Transverse colon (tissue), 4 donors: ENCODE data around the gene KCTD15. TPM values are rescaled to one million over a fixed set of nuclear protein-coding genes. Genes with fewer than 3 reads are reported as not detected.
A peak's percentile ranks its signal among the peaks of the same experiment; 100 is the strongest.

ENCODE experiments used
- DNase-seq: peaks from one replicate; pipeline ENCODE4 v3.0.0-alpha.2; 2019
- H3K27ac ChIP-seq, 4 donors: fragments of 200-600 bp; sonication (generic); 2 replicates each; pipeline ENCODE4 v1.5.1; 2016 to 2018; ENCODE audit warnings: inconsistent platforms in 4 of 4
- H3K27me3 ChIP-seq: fragments of 200-600 bp; sonication (generic); 2 replicates; pipeline ENCODE4 v1.5.1; 2017; ENCODE audit warnings: inconsistent platforms
- H3K36me3 ChIP-seq, 4 donors: fragments of 200-600 bp; sonication (generic); 2 replicates each; pipeline ENCODE4 v1.5.1; 2017 to 2019; ENCODE audit warnings: inconsistent platforms in 4 of 4
- H3K4me1 ChIP-seq, 4 donors: fragments of 200-600 bp; sonication (generic); 2 replicates each; pipeline ENCODE4 v1.5.1; 2017 to 2020; ENCODE audit warnings: inconsistent platforms in 4 of 4
- H3K4me3 ChIP-seq, 4 donors: fragments of 200-600 bp; sonication (generic); 1 replicate in 1 of 4; 2 replicates in 3 of 4; pipeline versions ENCODE4 v1.5.1 to v1.6.1; 2017 to 2019; ENCODE audit warnings: inconsistent platforms in 4 of 4
- H3K9me3 ChIP-seq, 2 donors: fragments of 200-600 bp; sonication (generic); 2 replicates each; pipeline ENCODE4 v1.5.1; 2017 to 2019; ENCODE audit warnings: inconsistent platforms in 2 of 2
- CTCF ChIP-seq, 5 experiments: fragments of 200-600 bp in 3 of 5; fragments of 450-650 bp in 2 of 5; sonication (generic) in 3 of 5; IDR thresholded peaks; 1 replicate in 2 of 5; 2 replicates in 3 of 5; pipeline ENCODE4 v1.5.1; 2016 to 2017; ENCODE audit warnings: antibody characterized with exemption in 5 of 5, inconsistent platforms in 3 of 5, mild to moderate bottlenecking in 2 of 5, moderate library complexity in 1 of 5
- EP300 ChIP-seq: sonication (generic); formaldehyde crosslinking; IDR thresholded peaks from one replicate; pipeline ENCODE4 v1.6.1; 2017; ENCODE audit warnings: antibody characterized with exemption, low read depth
- POLR2A ChIP-seq: fragments of 450-650 bp; IDR thresholded peaks from one replicate; pipeline ENCODE4 v1.6.1; 2016; ENCODE audit warnings: antibody characterized with exemption, mild to moderate bottlenecking, moderate library complexity
- POLR2AphosphoS5 ChIP-seq, 3 donors: sonication (generic); formaldehyde crosslinking; IDR thresholded peaks; one replicate each; pipeline ENCODE4 v1.6.1; 2016; ENCODE audit warnings: antibody characterized with exemption in 3 of 3
- WGBS, 2 donors: methylation state at CpG; one replicate each; pipeline ENCODE4 v1.1.5; 2018; ENCODE audit warnings: low coverage in 1 of 2; 5-methylcytosine and 5-hydroxymethylcytosine counted together
- in situ Hi-C, 4 donors: fragments of 200-750 bp; cut with MboI; loops; one replicate each; pipeline versions ENCODE4 v1.15.0 to v1.15.1; 2017; ENCODE audit warnings: low sequenced_read_pairs in 3 of 4, low pct_ligation_motif_present in 1 of 4, low pct_unique_long_range_greater_than_20kb in 1 of 4
- intact Hi-C: fragments of 100-400 bp; cut with DNase I; formaldehyde crosslinking; loops from one replicate; pipeline ENCODE4 v1.15.1; 2023; ENCODE audit warnings: low total_unique reads
- total RNA-seq, 4 donors: library from RNA; depleted of rRNA; stranded (reverse); fragments of >200 nt; gene quantifications; one replicate each; pipeline ENCODE4 v1.1.0, GENCODE V29; 2016

The KCTD15 gene
- total RNA-seq, 4 donors from 2014 or later: 28.5 to 158 (median 39.2) TPM

GRCh38 chr19:33797802-33798671 lies 1.4 kb downstream of the KCTD15 start:
- TF ChIP-seq POLR2AphosphoS5 (IDR thresholded peaks at IDR 0.05): no peak
- no peak for TF ChIP-seq CTCF (IDR thresholded peaks at IDR 0.05)
- no peak for TF ChIP-seq EP300
- no peak for TF ChIP-seq POLR2A
- in situ Hi-C loops (no loop called here), intact Hi-C loops (loop anchor here (5.0 kb wide), 1 partner anchor 69 kb away; no protein-coding TSS in a partner anchor)
- Histone ChIP-seq H3K27ac (peak overlapping the region; percentile 93 to 96 (median 95)), H3K27me3 (no peaks in the 10 kb centered on the region), H3K36me3 (no peaks in the 10 kb centered on the region), H3K4me3 (peak overlapping the region; percentile 71 to 82 (median 76)), H3K4me1 (peaks cover 0 to 22% (median 7%) of the 10 kb centered on the region in 4 donors), H3K9me3 (no peaks in the 10 kb centered on the region)
- WGBS, 2 donors: 18% methylated on average over 50 of the region's 61 CpGs; no CpG with 5 or more reads in 1 of the 2 donors
- DNase-seq: peak; percentile 73

GRCh38 chr19:33798681-33799111 lies 2.0 kb downstream of the KCTD15 start:
- Histone ChIP-seq H3K9me3 (no peaks in the 10 kb centered on the region), H3K4me3 (peak overlapping the region; percentile 71 to 82 (median 76)), H3K36me3 (no peaks in the 10 kb centered on the region), H3K4me1 (peaks cover under 1 to 25% (median 10%) of the 10 kb centered on the region in 4 donors), H3K27me3 (no peaks in the 10 kb centered on the region), H3K27ac (peak overlapping the region; percentile 93 to 96 (median 95))
- in situ Hi-C loops: no loop called here
- DNase-seq: no peak
- TF ChIP-seq EP300: no peak
- no peak for TF ChIP-seq CTCF (IDR thresholded peaks at IDR 0.05)
- TF ChIP-seq POLR2AphosphoS5 (IDR thresholded peaks at IDR 0.05): no peak
- no peak for TF ChIP-seq POLR2A
- intact Hi-C loops: loop anchor here (5.0 kb wide), 1 partner anchor 69 kb away; no protein-coding TSS in a partner anchor
- WGBS, 2 donors: 78 to 90% methylated on average over 3 to 12 of the region's 12 CpGs

- H3K4me3 ChIP-seq: peak overlapping the region in 1 of 4 donors; percentile 82
- TF ChIP-seq POLR2A (no peak), CTCF (IDR thresholded peaks at IDR 0.05) (no peak), POLR2AphosphoS5 (IDR thresholded peaks at IDR 0.05) (no peak), EP300 (no peak)
- no peak for DNase-seq
- no peaks in the 10 kb centered on the region for H3K27me3 ChIP-seq
- peaks cover 6 to 32% (median 16%) of the 10 kb centered on the region in 4 donors for H3K4me1 ChIP-seq
- 74% methylated on average over 5 of the region's 5 CpGs; no CpG with 5 or more reads in 1 of the 2 donors for WGBS, 2 donors
- no peaks in the 10 kb centered on the region for H3K36me3 ChIP-seq
- H3K27ac ChIP-seq: peak overlapping the region; percentile 93 to 96 (median 95)
- intact Hi-C loops (loop anchor here (5.0 kb wide), 1 partner anchor 68 kb away; no protein-coding TSS in a partner anchor), in situ Hi-C loops (no loop called here)
- no peaks in the 10 kb centered on the region for H3K9me3 ChIP-seq
These were observed 2.8 kb downstream of the KCTD15 start for GRCh38 chr19:33799476-33799875.

GRCh38 chr19:33800012-33800680 lies 3.5 kb downstream of the KCTD15 start:
- TF ChIP-seq POLR2AphosphoS5 (IDR thresholded peaks at IDR 0.05): no peak
- no peak for TF ChIP-seq POLR2A
- no peak for TF ChIP-seq CTCF (IDR thresholded peaks at IDR 0.05)
- TF ChIP-seq EP300: no peak

More at GRCh38 chr19:33800012-33800680, 3.5 kb downstream of the KCTD15 start:
- DNase-seq: no peak
- in situ Hi-C loops: no loop called here
- intact Hi-C loops: no loop called here
- Histone ChIP-seq H3K27ac (peak overlapping the region in 2 of 4 donors; percentile 96), H3K36me3 (no peaks in the 10 kb centered on the region), H3K4me3 (no peak overlapping the region), H3K27me3 (no peaks in the 10 kb centered on the region), H3K9me3 (no peaks in the 10 kb centered on the region), H3K4me1 (peaks cover 10 to 32% (median 19%) of the 10 kb centered on the region in 4 donors)
- 74 to 95% methylated on average over 4 to 16 of the region's 16 CpGs for WGBS, 2 donors
